GM21825 (cell line): Measurements from ENCODE around the gene SRP68.
A peak's percentile ranks its signal among the peaks of the same experiment; 100 is the strongest.

ENCODE experiments used
- ATAC-seq: cut with Tn5 transposase; IDR thresholded peaks from one replicate; pipeline ENCODE4 v1.9.1; 2021; ENCODE audit warnings: mild to moderate bottlenecking, moderate library complexity; ENCODE audit not compliant: unreplicated experiment

Gene SRP68

GRCh38 chr17:76072148-76072858 is at the start of gene SRP68:
Gene SRP68 (minus strand): TSS chr17:76072517. CDS start chr17:76072491, 26 bp downstream.
- ATAC-seq, result peak; percentile 91

GRCh38 chr17:76121932-76122430 is 49.7 kb upstream of the SRP68 start:
- ATAC-seq, result peak; percentile 18

DNA sequence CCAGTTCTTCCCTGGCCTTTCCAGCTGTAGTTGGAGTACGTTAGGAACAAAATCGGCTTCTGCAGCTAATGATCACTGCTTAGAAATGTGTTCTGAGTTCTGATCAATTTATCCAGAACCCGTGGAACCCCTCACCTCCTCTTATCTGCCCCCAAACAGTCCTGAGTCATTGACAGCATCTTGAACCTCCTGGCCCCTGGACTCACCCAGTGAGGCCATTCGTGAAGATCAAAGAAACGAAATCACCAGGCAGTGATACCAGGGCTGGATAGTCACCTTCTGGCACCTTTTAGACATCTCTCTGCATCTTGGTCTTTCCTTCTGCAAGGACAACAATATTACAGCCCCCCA is 48.3 kb upstream of the SRP68 start:
- ATAC-seq, result no peak

- no peak for ATAC-seq
Measured at GRCh38 chr17:76119409-76120371, 47.4 kb upstream of the SRP68 start.

- ATAC-seq, result no peak
Measured at GRCh38 chr17:76115138-76115754, 42.9 kb upstream of the SRP68 start.

DNA sequence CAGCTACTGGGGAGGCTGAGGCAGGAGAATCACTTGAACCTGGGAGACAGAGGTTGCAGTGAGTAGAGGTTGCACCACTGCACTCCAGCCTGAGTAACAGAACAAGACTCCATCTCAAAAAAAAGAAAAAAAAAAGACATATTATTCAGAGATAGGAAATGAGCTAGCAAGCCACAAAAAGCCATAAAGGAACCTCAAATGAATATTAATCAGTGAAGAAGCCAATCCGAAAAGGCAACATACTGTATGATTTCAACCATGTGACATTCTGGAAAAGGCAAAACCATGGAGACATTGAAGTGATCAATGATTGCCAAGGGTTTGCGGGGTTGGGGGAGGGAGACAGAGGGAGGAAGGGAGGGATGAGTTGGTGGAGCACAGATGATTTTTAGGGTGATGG is 39.6 kb upstream of the SRP68 start:
- ATAC-seq, result no peak

- ATAC-seq, result no peak
Measured at GRCh38 chr17:76107509-76107908, 35.2 kb upstream of the SRP68 start.

DNA sequence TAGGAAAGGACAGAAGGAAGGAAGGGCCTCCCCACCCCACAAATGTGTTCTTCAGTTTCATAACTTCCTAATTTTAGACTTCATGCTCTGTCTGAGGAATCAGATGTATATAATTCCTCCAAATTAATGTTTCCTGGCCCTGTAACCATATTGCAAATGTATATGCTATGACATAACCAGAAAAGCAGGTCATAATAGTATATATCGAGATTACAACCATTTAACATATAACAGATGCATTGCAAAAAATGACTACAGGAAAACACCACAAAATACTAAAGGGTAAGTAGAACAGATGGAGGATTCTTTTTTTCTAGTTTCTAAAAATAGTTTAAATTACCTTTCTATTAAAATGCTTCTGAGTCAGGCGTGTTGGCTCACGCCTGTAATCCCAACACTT is 34.4 kb upstream of the SRP68 start:
- ATAC-seq, result no peak

DNA sequence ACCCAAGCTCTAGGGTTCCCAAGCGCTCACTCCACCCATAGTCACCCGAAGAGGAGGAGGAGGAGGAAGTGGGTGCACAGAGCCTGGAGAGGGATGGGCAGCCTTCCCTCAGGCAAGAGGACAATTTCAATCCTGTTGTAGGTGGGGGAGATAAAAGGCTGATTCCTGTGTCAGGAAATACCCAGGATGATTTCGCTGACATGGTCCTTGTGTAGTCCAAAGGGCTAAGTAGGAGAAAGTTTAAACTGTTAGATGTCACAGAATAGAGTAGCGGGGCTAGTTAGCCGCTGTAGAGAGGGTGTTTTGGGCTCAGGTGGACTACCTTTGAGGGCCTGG is 32.5 kb upstream of the SRP68 start:
- ATAC-seq, result no peak

DNA sequence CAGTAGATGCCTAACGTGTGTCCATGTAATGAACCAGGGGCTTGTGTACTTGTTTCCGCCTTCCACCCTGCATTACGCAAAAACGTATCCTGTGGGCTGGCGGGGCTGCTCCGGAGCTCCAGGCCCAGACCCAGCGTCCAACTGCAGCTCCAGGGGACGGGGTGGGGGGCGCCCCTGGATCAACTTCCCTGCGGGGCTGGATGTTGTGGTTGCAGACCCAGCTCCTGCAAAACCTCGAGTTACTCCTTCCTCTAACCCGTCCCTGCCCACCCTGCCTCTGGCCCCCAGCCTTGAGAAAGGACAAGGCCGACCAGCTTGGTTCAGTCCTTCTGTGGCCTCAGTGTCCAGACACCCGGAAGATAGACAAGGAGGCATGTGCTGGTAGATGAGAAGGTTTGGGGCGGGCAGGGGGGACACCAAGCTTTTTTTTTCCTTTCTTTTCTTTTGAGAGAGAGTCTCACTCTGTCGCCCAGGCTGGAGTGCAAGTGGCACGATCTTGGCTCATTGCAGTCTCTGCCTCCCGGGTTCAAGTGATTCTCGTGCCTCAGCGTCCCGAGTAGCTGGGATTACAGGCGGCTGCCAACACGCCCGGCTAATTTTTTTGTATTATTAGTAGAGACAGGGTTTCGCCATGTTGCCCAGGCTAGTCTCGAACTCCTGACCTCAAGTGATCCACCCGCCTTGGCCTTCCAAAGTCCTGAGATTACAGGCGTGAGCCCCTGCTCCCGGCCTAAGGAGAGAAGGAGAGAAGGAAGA is 32.0 kb upstream of the SRP68 start:
- ATAC-seq, result no peak

DNA sequence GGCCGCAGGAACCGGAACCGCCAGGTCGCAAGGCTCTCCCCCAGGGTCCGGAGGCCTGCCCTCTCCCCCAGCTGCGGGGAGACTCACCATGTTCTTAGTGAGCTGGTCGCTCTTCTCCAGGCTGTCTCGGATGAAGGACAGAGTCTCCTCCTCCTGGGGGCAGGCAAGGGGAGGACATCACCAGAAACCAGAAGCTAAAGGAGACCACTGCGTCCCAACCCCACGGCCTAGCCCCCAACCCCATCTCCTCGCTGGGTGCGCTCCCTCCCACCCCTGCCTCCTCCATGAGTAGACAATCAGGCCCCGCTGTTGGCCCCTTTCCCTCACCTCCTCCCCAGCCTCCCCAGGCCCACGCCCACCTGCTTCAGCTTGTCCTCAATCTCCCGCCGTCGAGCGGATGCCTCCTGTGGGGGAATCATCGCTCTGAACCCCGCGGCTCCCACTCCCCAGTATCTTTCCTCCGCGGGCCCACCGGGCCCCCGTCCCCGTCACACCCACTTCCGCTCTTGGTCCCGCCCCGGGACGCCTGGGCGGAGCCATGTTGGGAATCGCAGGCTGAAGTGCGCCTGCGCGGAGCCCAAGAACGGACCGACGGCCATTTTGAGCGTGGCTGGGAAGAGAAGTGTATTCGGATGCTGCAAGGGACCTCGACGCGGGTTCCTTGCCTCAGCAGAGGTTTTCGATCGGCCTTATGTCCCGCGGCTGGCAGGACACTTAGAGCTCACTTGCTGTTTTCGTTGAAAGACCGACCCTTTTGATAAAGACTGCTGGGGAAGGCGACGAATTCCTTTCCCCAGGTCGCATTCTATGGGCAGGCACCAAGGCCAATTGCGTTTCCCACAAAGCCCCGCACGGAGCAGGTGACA is 31.2 kb upstream of the SRP68 start, which contains the start of gene EXOC7:
TSS of gene EXOC7 (minus strand) at position 514 of the 866 bp plus-strand sequence. CDS start at position 419, 95 bp downstream.
- ATAC-seq, result peak; percentile 88

- ATAC-seq, result no peak
Measured at GRCh38 chr17:76102944-76103273, 30.6 kb upstream of the SRP68 start.

GRCh38 chr17:76097716-76098295 is 25.5 kb upstream of the SRP68 start:
- ATAC-seq, result no peak

GRCh38 chr17:76095943-76096342 is 23.6 kb upstream of the SRP68 start:
- ATAC-seq, result no peak

- ATAC-seq, result no peak
Measured at GRCh38 chr17:76094046-76094445, 21.7 kb upstream of the SRP68 start.

GRCh38 chr17:76092526-76093413 is 20.5 kb upstream of the SRP68 start:
- no peak for ATAC-seq

DNA sequence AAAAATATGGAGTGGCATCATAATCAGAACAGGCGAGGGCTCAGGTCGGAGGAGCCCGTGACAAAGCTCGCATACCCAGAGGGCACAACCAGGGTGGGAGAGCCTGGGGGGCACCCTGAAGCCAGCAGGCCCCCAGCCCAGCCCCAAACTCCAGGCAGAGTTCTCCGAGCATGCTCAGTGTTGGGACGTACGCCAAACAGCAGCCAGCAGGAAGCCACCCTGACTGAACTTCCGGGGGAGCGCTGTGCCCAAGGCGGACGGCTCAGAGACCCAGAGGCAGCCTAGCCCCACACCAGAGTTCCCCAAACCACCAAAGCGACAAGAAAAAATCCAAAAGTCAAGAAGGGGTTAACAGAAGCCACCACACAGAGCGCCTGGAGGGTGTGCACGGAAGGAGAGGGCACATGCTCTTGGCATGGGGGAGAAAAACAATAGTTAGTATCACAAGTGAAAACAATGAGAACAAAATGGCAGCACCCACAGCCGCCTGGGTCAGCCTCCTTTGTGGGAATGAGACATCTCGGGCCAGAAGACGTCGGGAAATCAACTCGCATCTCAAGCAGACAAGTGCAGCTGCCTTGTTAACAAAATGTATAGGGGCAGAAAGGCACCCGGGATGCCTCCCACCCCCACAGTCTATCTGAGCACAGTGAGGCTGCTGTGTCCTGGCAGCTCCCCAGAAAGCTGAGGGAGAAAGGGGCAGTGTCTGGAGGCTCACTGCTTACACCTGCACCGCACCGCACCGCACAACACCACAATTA is 19.4 kb upstream of the SRP68 start:
- no peak for ATAC-seq
